Amniotic stem cell (primary cell): ENCODE measurements around the gene OR10J1.
"Not testable (repeated sequence)": the region's sequence is repeated elsewhere in the genome, so short reads cannot be mapped to it uniquely, and the experiment has no call there.

ENCODE experiments used
- DNase-seq: peaks from one replicate; lab custom pipeline; 2025; lab: John Stamatoyannopoulos, UW

Gene OR10J1

GRCh38 chr1:159439422-159439821 is at the start of gene OR10J1:
Gene OR10J1, plus strand, starts transcription at chr1:159439722. Its CDS starts 70 bp downstream, at chr1:159439792.
- DNase-seq: no peak

- DNase-seq: no peak
These were observed 32.7 kb upstream of the OR10J1 start for GRCh38 chr1:159406821-159407220.

- DNase-seq: no peak
These were observed 30.6 kb upstream of the OR10J1 start for GRCh38 chr1:159408862-159409400.

GRCh38 chr1:159421821-159422220 is 17.7 kb upstream of the OR10J1 start:
- DNase-seq: no peak

GRCh38 chr1:159428536-159428935 is 11.0 kb upstream of the OR10J1 start:
- no peak for DNase-seq

GRCh38 chr1:159429074-159429861 is 10.3 kb upstream of the OR10J1 start:
- peak; percentile 68 for DNase-seq

- no peak for DNase-seq
These were observed 8.5 kb upstream of the OR10J1 start for GRCh38 chr1:159430985-159431384.

GRCh38 chr1:159431904-159432303 is 7.6 kb upstream of the OR10J1 start, which contains the start of gene OR10J4:
Gene OR10J4, plus strand, starts transcription at chr1:159432204.
- DNase-seq: no peak

- DNase-seq: no peak
These were observed 3.1 kb upstream of the OR10J1 start for GRCh38 chr1:159436469-159436868.

GRCh38 chr1:159441360-159441759 is 1.8 kb downstream of the OR10J1 start:
- no peak for DNase-seq

GRCh38 chr1:159442428-159442827 is 2.9 kb downstream of the OR10J1 start:
- no peak for DNase-seq

- DNase-seq: no peak
These were observed 3.7 kb downstream of the OR10J1 start for GRCh38 chr1:159443066-159443750.

- no peak for DNase-seq
These were observed 5.0 kb downstream of the OR10J1 start for GRCh38 chr1:159444511-159444910.

- no peak for DNase-seq
These were observed 8.7 kb downstream of the OR10J1 start for GRCh38 chr1:159448181-159448580.

- DNase-seq: not testable (repeated sequence)
These were observed 10.1 kb downstream of the OR10J1 start for GRCh38 chr1:159449605-159450004.

GRCh38 chr1:159459551-159459950 is 20.0 kb downstream of the OR10J1 start:
- DNase-seq: no peak

GRCh38 chr1:159465191-159465603 is 25.7 kb downstream of the OR10J1 start:
- DNase-seq: no peak

GRCh38 chr1:159468321-159468720 is 28.8 kb downstream of the OR10J1 start:
- DNase-seq: no peak

- no peak for DNase-seq
These were observed 30.5 kb downstream of the OR10J1 start for GRCh38 chr1:159469921-159470533.

GRCh38 chr1:159473335-159473734 is 33.8 kb downstream of the OR10J1 start:
- no peak for DNase-seq

- DNase-seq: no peak
These were observed 35.4 kb downstream of the OR10J1 start for GRCh38 chr1:159474926-159475325.

GRCh38 chr1:159483501-159483900 is 44.0 kb downstream of the OR10J1 start:
- DNase-seq: no peak
